K562 (cell line): ENCODE measurements around the gene ADAMTS7. TPM values are rescaled to one million over a fixed set of nuclear protein-coding genes. Genes with fewer than 3 reads are reported as not detected.

ENCODE experiments used
- ATAC-seq: fragments of 200-7000 bp; cut with Tn5 transposase; 3 replicates; pipeline ENCODE4 v1.9.1; 2020; ENCODE audit warnings: moderate library complexity
- BruUV-seq: library from RNA; stranded (reverse); fragments of 400-500 nt; replicated peaks from 2 replicates; lab custom pipeline; 2021; lab: Mats Ljungman, UMichigan
- CTCF ChIA-PET: fragments of 300-600 bp; formaldehyde crosslinking; extraction: SDS; loops from one replicate; lab custom pipeline; 2021; ENCODE audit warnings: low intra/inter-chr PET ratio; lab: Yijun Ruan, JAX
- POLR2A ChIA-PET: fragments of 300-600, 350-650 bp; sonication (Branson Sonifier 250); formaldehyde crosslinking; extraction: SDS; loops from one replicate; lab custom pipeline; 2021; ENCODE audit warnings: antibody characterized with exemption, inconsistent platforms; lab: Yijun Ruan, JAX
- DNase-seq, 4 experiments: peaks; one replicate each; pipeline versions ENCODE4 v3.0.0 to v3.0.0-alpha.2; 2011 to 2018; ENCODE audit warnings: low spot score in 3 of 4, mixed read lengths in 3 of 4; ENCODE audit errors: extremely low read depth in 1 of 4
- FAIRE-seq: peaks from 2 replicates; lab custom pipeline; 2011; peaks lifted over from hg19 to GRCh38; lab: Jason Lieb, UNC
- H2AFZ ChIP-seq: 2 replicates; pipeline ENCODE4 v1.6.0; 2011; ENCODE audit warnings: low read depth, low read length, control low read depth, inconsistent platforms
- H3K27ac ChIP-seq: fragments of 200-600 bp; 3 replicates; pipeline ENCODE4 v1.8.0; 2011; ENCODE audit warnings: low read depth, mild to moderate bottlenecking, control low read depth, inconsistent platforms, low read length, moderate library complexity, mixed read lengths; ENCODE audit errors: extremely low read depth
- H3K27me3 ChIP-seq, 2 experiments: fragments of 300-600 bp in 1 of 2; 2 replicates in 1 of 2; 3 replicates in 1 of 2; pipeline versions ENCODE4 v1.6.0 to v1.8.0; 2011; ENCODE audit warnings: inconsistent platforms in 2 of 2, low read length in 2 of 2, mild to moderate bottlenecking in 1 of 2, mixed read lengths in 1 of 2, moderate library complexity in 1 of 2; ENCODE audit not compliant: control insufficient read depth in 2 of 2, insufficient read depth in 2 of 2
- H3K36me3 ChIP-seq: fragments of 300-600 bp; 3 replicates; pipeline ENCODE4 v1.8.0; 2011; ENCODE audit warnings: mild to moderate bottlenecking, low read length, inconsistent platforms; ENCODE audit not compliant: control insufficient read depth, insufficient read depth
- H3K4me1 ChIP-seq, 2 experiments: fragments of 200-600 bp in 1 of 2; replicated peaks in 1 of 2; 2 replicates in 1 of 2; 3 replicates in 1 of 2; pipeline versions ENCODE4 v1.5.1 to v1.8.0; 2011; ENCODE audit warnings: inconsistent platforms in 2 of 2, low read length in 2 of 2, mild to moderate bottlenecking in 1 of 2, mixed read lengths in 1 of 2, moderate library complexity in 1 of 2; ENCODE audit not compliant: control insufficient read depth in 2 of 2, insufficient read depth in 2 of 2
- H3K4me2 ChIP-seq: 2 replicates; pipeline ENCODE4 v1.6.1; 2011; ENCODE audit warnings: low read length, control low read depth, inconsistent platforms, mixed read lengths; ENCODE audit not compliant: insufficient read depth
- H3K4me3 ChIP-seq: fragments of 200-600 bp; sonication (generic), shearing (Covaris generic); 2 replicates; pipeline ENCODE4 v1.5.1; 2016; ENCODE audit warnings: control low read depth, inconsistent platforms
- H3K79me2 ChIP-seq: fragments of 200-600 bp; 3 replicates; pipeline ENCODE4 v1.8.0; 2011; ENCODE audit warnings: low read length, inconsistent platforms; ENCODE audit not compliant: control insufficient read depth, insufficient read depth
- H3K9ac ChIP-seq, 2 experiments: 2 replicates each; pipeline versions ENCODE4 v1.6.0 to v1.6.1; 2011; ENCODE audit warnings: low read depth in 2 of 2, low read length in 2 of 2, control low read depth in 1 of 2, inconsistent platforms in 1 of 2, mild to moderate bottlenecking in 1 of 2, mixed read lengths in 1 of 2; ENCODE audit not compliant: insufficient read depth in 1 of 2
- H3K9me1 ChIP-seq: one replicate; pipeline ENCODE4 v1.6.0; 2011; ENCODE audit warnings: inconsistent platforms, mild to moderate bottlenecking, low read length, moderate library complexity; ENCODE audit not compliant: control insufficient read depth, insufficient read depth
- H3K9me3 ChIP-seq: replicated peaks from 2 replicates; pipeline ENCODE4 v1.5.1; 2011; ENCODE audit warnings: low read depth, low read length, inconsistent platforms; ENCODE audit not compliant: control insufficient read depth, insufficient read depth
- H4K20me1 ChIP-seq: replicated peaks from 2 replicates; pipeline ENCODE4 v1.6.1; 2011; ENCODE audit warnings: low read length, inconsistent platforms, mixed read lengths; ENCODE audit not compliant: control insufficient read depth, insufficient read depth
- ATF2 ChIP-seq: sonication (generic); formaldehyde crosslinking; IDR thresholded peaks from 2 replicates; pipeline ENCODE4 v1.8.1; 2022; ENCODE audit warnings: missing genetic modification reagents
- CBX3 ChIP-seq, 2 experiments: IDR thresholded peaks; 1 replicate in 1 of 2; 2 replicates in 1 of 2; pipeline ENCODE4 v1.6.1; 2012; ENCODE audit warnings: inconsistent platforms in 2 of 2, low read length in 2 of 2, borderline replicate concordance in 1 of 2, control low read depth in 1 of 2
- CSDE1 ChIP-seq, 2 experiments: fragments of 450-650 bp; IDR thresholded peaks; 2 replicates each; pipeline ENCODE4 v1.6.1; 2016; ENCODE audit warnings: mild to moderate bottlenecking in 1 of 2
- E2F1 ChIP-seq: sonication (generic); formaldehyde crosslinking; IDR thresholded peaks from 2 replicates; pipeline ENCODE4 v1.8.1; 2023; ENCODE audit warnings: mild to moderate bottlenecking, missing genetic modification reagents, moderate library complexity
- ELK3 ChIP-seq: fragments of 450-650 bp; formaldehyde crosslinking; IDR thresholded peaks from 2 replicates; pipeline ENCODE4 v1.4.0; 2020; ENCODE audit warnings: mild to moderate bottlenecking
- JUNB ChIP-seq: fragments of 450-650 bp; formaldehyde crosslinking; conservative IDR thresholded peaks from 2 replicates; pipeline ENCODE4 v1.4.0; 2020; ENCODE audit warnings: mild to moderate bottlenecking
- KLF16 ChIP-seq: IDR thresholded peaks from 2 replicates; pipeline ENCODE4 v1.6.1; 2016; ENCODE audit warnings: antibody characterized with exemption
- NR4A1 ChIP-seq, 2 experiments: fragments of 250-450 bp in 1 of 2; fragments of 450-650 bp in 1 of 2; sonication (Bioruptor Pico) in 1 of 2; IDR thresholded peaks; 2 replicates each; pipeline versions ENCODE4 v1.4.0 to v1.6.1; 2016 to 2020; ENCODE audit warnings: mild to moderate bottlenecking in 2 of 2, missing compliant biosample characterization in 1 of 2, missing genetic modification characterization in 1 of 2, moderate library complexity in 1 of 2
- PHB ChIP-seq: fragments of 250-450 bp; sonication (Bioruptor Pico); IDR thresholded peaks from 2 replicates; pipeline ENCODE4 v1.5.0; 2021
- PML ChIP-seq: IDR thresholded peaks from 2 replicates; pipeline ENCODE4 v1.6.1; 2012; ENCODE audit warnings: low read length, inconsistent platforms
- PRPF4 ChIP-seq: fragments of 200-400 bp; formaldehyde crosslinking; IDR thresholded peaks from one replicate; pipeline ENCODE4 v1.6.1; 2017; ENCODE audit warnings: low read length, low read depth, mild to moderate bottlenecking; ENCODE audit not compliant: insufficient read depth, poor library complexity, severe bottlenecking
- RBM22 ChIP-seq: fragments of 200-400 bp; formaldehyde crosslinking; IDR thresholded peaks from 2 replicates; pipeline ENCODE4 v1.6.1; 2018; ENCODE audit warnings: low read length, low read depth; ENCODE audit not compliant: poor library complexity, severe bottlenecking
- SMARCE1 ChIP-seq: fragments of 450-650 bp; IDR thresholded peaks from 2 replicates; pipeline ENCODE4 v1.7.1; 2016; ENCODE audit warnings: mild to moderate bottlenecking
- TCF3 ChIP-seq: sonication (generic); formaldehyde crosslinking; IDR thresholded peaks from 2 replicates; pipeline ENCODE4 v1.4.0; 2020; ENCODE audit warnings: mild to moderate bottlenecking, missing genetic modification reagents
- TFAM ChIP-seq: fragments of 250-450 bp; sonication (Bioruptor Pico); conservative IDR thresholded peaks from 2 replicates; pipeline ENCODE4 v1.5.0; 2021; ENCODE audit warnings: mild to moderate bottlenecking, moderate library complexity
- ZC3H4 ChIP-seq: sonication (generic); formaldehyde crosslinking; IDR thresholded peaks from 2 replicates; pipeline ENCODE4 v1.9.0; 2021; ENCODE audit warnings: missing genetic modification reagents, borderline replicate concordance
- ZNF76 ChIP-seq: fragments of 250-450 bp; sonication (Bioruptor Pico); IDR thresholded peaks from 2 replicates; pipeline ENCODE4 v1.4.0; 2020; ENCODE audit warnings: mild to moderate bottlenecking, moderate library complexity, borderline replicate concordance
- WGBS: fragments of 100-300 bp; shearing (Covaris generic); methylation state at CpG from one replicate; pipeline ENCODE4 v1.1.6; 2016; ENCODE audit warnings: low coverage, mixed read lengths; ENCODE audit not compliant: insufficient coverage; ENCODE audit errors: missing lambda C conversion rate; 5-methylcytosine and 5-hydroxymethylcytosine counted together
- in situ Hi-C: fragments of 300-500 bp; cut with MboI; formaldehyde crosslinking; loops from 4 replicates; pipeline ENCODE4 v1.15.0; 2018; ENCODE audit warnings: inconsistent platforms, mixed read lengths
- intact Hi-C: fragments of 100-400 bp; cut with micrococcal nuclease; formaldehyde crosslinking; loops from 2 replicates; pipeline ENCODE4 v1.14.2; 2022
- polyA plus RNA-seq, 8 experiments: library from polyadenylated mRNA; depleted of rRNA in 4 of 8; stranded (reverse) in 5 of 8; unstranded in 3 of 8; fragments of >200 nt; fragmentation: Nextera tagmentation in 2 of 8; fragmentation: Illumina TruSeq in 1 of 8; extraction: Ambion mirVana in 2 of 8; extraction: Trizol in 1 of 8; gene quantifications; 2 replicates each; pipeline versions ENCODE4 v1.2.1 to v1.2.3, GENCODE V29; 2011 to 2014; ENCODE audit warnings: inconsistent platforms in 1 of 8, missing spikeins in 1 of 8
- total RNA-seq, 7 experiments: library from RNA; depleted of rRNA in 6 of 7; stranded (reverse); fragments of >200 nt in 6 of 7; fragmentation: Illumina TruSeq in 2 of 7; extraction: Trizol in 2 of 7; gene quantifications; 2 replicates each; pipeline versions ENCODE4 v1.2.1 to v1.2.3, GENCODE V29; 2011 to 2021; ENCODE audit warnings: low replicate concordance in 1 of 7

The ADAMTS7 gene
- total and polyA plus RNA-seq, 9 of the 15 experiments (the other 6 are each of a cell fraction or from before 2014, with no cell fraction given), result 0.05 to 0.07 TPM; not detected in 7

GRCh38 chr15:78763796-78764241, 47.4 kb downstream of the ADAMTS7 start:
- H3K4me2 ChIP-seq, result no peak overlapping the region
- no peak overlapping the region; a peak in 1 of 4 replicates for H3K9ac ChIP-seq
- intact Hi-C loops, result no loop called here

More at GRCh38 chr15:78763796-78764241, 47.4 kb downstream of the ADAMTS7 start:
- no peak for TF ChIP-seq PRPF4
- TF ChIP-seq ZC3H4 (CRISPR knock-in tag), result no peak
- no peak for TF ChIP-seq JUNB (CRISPR knock-in tag)
- no peak for TF ChIP-seq CBX3 (IDR thresholded peaks at IDR 0.05; ENCODE audit: borderline replicate concordance in 1 of 2, low read length in 2 of 2)
- TF ChIP-seq ELK3, result no peak
- TF ChIP-seq KLF16, result no peak
- no peak for TF ChIP-seq E2F1 (CRISPR knock-in tag)
- no peak for TF ChIP-seq RBM22
- no peak for TF ChIP-seq PML
- TF ChIP-seq ZNF76, result no peak
- no peak for TF ChIP-seq PHB (CRISPR knock-in tag)
- TF ChIP-seq ATF2, result no peak
- no peak for TF ChIP-seq CSDE1 (IDR thresholded peaks at IDR 0.05)
- TF ChIP-seq NR4A1 (CRISPR knock-in tag; IDR thresholded peaks at IDR 0.05), result no peak
- no peak for TF ChIP-seq NR4A1 (tag; IDR thresholded peaks at IDR 0.05)
- no peak for TF ChIP-seq TCF3
- no peak for TF ChIP-seq TFAM
- no peak for TF ChIP-seq SMARCE1
- Histone ChIP-seq H3K79me2 (no peaks in the 10 kb centered on the region), H3K36me3 (no peaks in the 10 kb centered on the region), H3K9me3 (no peaks in the 10 kb centered on the region), H3K4me1 (peaks cover 0 to 20% of the 10 kb centered on the region in 2 experiments; a peak in 1 of 5 replicates), H3K27me3 (peaks cover 2 to 29% of the 10 kb centered on the region in 2 experiments; a peak in 2 of 5 replicates), H3K27ac (no peak overlapping the region), H3K4me3 (no peak overlapping the region), H4K20me1 (no peaks in the 10 kb centered on the region), H2AFZ (no peak overlapping the region), H3K9me1 (no peaks in the 10 kb centered on the region)
- in situ Hi-C loops, result loop anchor here (5.0 kb wide), 1 partner anchor 772 kb away; no protein-coding TSS in a partner anchor
- 10% methylated on average over 18 of the region's 26 CpGs for WGBS
- ATAC-seq (no peak), DNase-seq (no peak), FAIRE-seq (no peak)
- POLR2A ChIA-PET, result no interaction called here
- BruUV-seq, result no TSS peak
- CTCF ChIA-PET, result no interaction called here
